Measurements from ENCODE around the gene ASAH2B.
"Not testable (repeated sequence)": the region's sequence is repeated elsewhere in the genome, so short reads cannot be mapped to it uniquely, and the experiment has no call there.

The ASAH2B gene

GRCh38 chr10:50787962-50788361, 48.2 kb downstream of the ASAH2B start:
- H3K4me3 ChIP-seq (ENCODE audit: low read depth, low read length); DNase-seq (ENCODE audit: low read depth): not testable (repeated sequence)

GRCh38 chr10:50788951-50789945, 49.5 kb downstream of the ASAH2B start:
- H3K4me3 ChIP-seq (ENCODE audit: low read depth, low read length): no peak overlapping the region
- peak; percentile 8 for DNase-seq (ENCODE audit: low read depth)
- no peak for TF ChIP-seq CTCF (IDR thresholded peaks at IDR 0.05; ENCODE audit: insufficient read depth, low read depth, low read length, missing control alignments)

GRCh38 chr10:50794490-50794889, 54.8 kb downstream of the ASAH2B start:
- no peak overlapping the region for H3K4me3 ChIP-seq (ENCODE audit: low read depth, low read length)

GRCh38 chr10:50796693-50797092, 57.0 kb downstream of the ASAH2B start:
- no peak for TF ChIP-seq CTCF (IDR thresholded peaks at IDR 0.05; ENCODE audit: insufficient read depth, low read depth, low read length, missing control alignments)
- DNase-seq (ENCODE audit: low read depth): no peak
- H3K4me3 ChIP-seq (ENCODE audit: low read depth, low read length): no peak overlapping the region

More at GRCh38 chr10:50794490-50794889, 54.8 kb downstream of the ASAH2B start:
- TF ChIP-seq CTCF (IDR thresholded peaks at IDR 0.05; ENCODE audit: insufficient read depth, low read depth, low read length, missing control alignments): no peak
- no peak for DNase-seq (ENCODE audit: low read depth)

- no peak for TF ChIP-seq CTCF (IDR thresholded peaks at IDR 0.05; ENCODE audit: insufficient read depth, low read depth, low read length, missing control alignments)
Observed at GRCh38 chr10:50798297-50798696, 58.6 kb downstream of the ASAH2B start.

GRCh38 chr10:50799595-50799994, 59.9 kb downstream of the ASAH2B start:
- no peak for DNase-seq (ENCODE audit: low read depth)
- H3K4me3 ChIP-seq (ENCODE audit: low read depth, low read length): no peak overlapping the region
- TF ChIP-seq CTCF (IDR thresholded peaks at IDR 0.05; ENCODE audit: insufficient read depth, low read depth, low read length, missing control alignments): no peak

More at GRCh38 chr10:50798297-50798696, 58.6 kb downstream of the ASAH2B start:
- DNase-seq (ENCODE audit: low read depth): no peak
- H3K4me3 ChIP-seq (ENCODE audit: low read depth, low read length): no peak overlapping the region

GRCh38 chr10:50805981-50806622, 66.4 kb downstream of the ASAH2B start:
- DNase-seq (ENCODE audit: low read depth): no peak
- TF ChIP-seq CTCF (IDR thresholded peaks at IDR 0.05; ENCODE audit: insufficient read depth, low read depth, low read length, missing control alignments): no peak
- no peak overlapping the region for H3K4me3 ChIP-seq (ENCODE audit: low read depth, low read length)

Measured in GM12865 (cell line).